ENCODE measurements around the gene USF2. TPM values are rescaled to one million over a fixed set of nuclear protein-coding genes. Genes with fewer than 3 reads are reported as not detected.
A peak's percentile ranks its signal among the peaks of the same experiment; 100 is the strongest.

Gene USF2
- total RNA-seq, 1 donor from 2014 or later, result 137 TPM

DNA sequence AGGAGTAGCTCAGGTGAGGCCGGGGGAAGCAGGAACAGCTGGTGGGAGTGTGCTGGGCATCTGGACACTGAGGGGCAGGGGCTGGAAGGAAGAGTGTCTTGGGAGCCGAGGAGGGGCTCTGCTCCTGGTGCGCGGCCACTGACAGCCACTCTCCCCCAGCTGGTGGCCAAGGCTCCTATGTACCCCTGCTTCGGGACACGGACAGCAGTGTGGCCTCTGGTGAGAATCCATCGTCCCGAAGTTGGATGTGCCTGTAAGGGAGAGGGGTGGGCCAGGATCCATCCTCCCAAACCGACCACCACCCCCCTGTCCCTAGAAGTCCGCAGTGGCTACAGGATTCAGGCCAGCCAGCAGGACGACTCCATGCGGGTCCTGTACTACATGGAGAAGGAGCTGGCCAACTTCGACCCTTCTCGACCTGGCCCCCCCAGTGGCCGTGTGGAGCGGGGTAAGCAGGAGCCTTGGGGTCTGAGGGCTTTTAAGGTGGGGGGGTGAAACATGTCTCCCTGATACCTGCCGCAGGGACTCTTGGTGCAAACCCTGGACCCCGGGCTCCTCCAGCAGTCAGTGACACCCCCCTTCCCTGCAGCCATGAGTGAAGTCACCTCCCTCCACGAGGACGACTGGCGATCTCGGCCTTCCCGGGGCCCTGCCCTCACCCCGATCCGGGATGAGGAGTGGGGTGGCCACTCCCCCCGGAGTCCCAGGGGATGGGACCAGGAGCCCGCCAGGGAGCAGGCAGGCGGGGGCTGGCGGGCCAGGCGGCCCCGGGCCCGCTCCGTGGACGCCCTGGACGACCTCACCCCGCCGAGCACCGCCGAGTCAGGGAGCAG is 2.0 kb upstream of the USF2 start:
- TF ChIP-seq, protein P1, sequence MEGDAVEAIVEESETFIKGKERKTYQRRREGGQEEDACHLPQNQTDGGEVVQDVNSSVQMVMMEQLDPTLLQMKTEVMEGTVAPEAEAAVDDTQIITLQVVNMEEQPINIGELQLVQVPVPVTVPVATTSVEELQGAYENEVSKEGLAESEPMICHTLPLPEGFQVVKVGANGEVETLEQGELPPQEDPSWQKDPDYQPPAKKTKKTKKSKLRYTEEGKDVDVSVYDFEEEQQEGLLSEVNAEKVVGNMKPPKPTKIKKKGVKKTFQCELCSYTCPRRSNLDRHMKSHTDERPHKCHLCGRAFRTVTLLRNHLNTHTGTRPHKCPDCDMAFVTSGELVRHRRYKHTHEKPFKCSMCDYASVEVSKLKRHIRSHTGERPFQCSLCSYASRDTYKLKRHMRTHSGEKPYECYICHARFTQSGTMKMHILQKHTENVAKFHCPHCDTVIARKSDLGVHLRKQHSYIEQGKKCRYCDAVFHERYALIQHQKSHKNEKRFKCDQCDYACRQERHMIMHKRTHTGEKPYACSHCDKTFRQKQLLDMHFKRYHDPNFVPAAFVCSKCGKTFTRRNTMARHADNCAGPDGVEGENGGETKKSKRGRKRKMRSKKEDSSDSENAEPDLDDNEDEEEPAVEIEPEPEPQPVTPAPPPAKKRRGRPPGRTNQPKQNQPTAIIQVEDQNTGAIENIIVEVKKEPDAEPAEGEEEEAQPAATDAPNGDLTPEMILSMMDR (IDR thresholded peaks at IDR 0.05; ENCODE audit: unreplicated experiment), result no peak
- peak overlapping the region; percentile 86 for H3K27ac Mint-ChIP-seq
- DNase-seq (ENCODE audit: low spot score in 2 of 2, unreplicated experiment in 2 of 2), result no peak
- H3K4me3 Mint-ChIP-seq, result peak overlapping the region; percentile 93
- H3K9me3 Mint-ChIP-seq, result no peaks in the 10 kb centered on the region
- H3K27me3 Mint-ChIP-seq (ENCODE audit: low read depth), result no peaks in the 10 kb centered on the region
- peaks cover 19% of the 10 kb centered on the region for H3K4me1 Mint-ChIP-seq
- H3K36me3 Mint-ChIP-seq, result peaks cover 8% of the 10 kb centered on the region

DNA sequence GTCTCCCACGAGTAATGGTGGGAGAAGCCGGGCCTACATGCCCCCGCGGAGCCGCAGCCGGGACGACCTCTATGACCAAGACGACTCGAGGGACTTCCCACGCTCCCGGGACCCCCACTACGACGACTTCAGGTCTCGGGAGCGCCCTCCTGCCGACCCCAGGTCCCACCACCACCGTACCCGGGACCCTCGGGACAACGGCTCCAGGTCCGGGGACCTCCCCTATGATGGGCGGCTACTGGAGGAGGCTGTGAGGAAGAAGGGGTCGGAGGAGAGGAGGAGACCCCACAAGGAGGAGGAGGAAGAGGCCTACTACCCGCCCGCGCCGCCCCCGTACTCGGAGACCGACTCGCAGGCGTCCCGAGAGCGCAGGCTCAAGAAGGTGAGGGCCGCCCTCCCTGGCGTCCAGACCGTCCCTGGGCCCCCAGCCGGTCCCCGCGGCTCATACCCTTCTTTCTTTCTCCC is 1.4 kb upstream of the USF2 start:
- TF ChIP-seq, protein P1 (IDR thresholded peaks at IDR 0.05; ENCODE audit: unreplicated experiment), result no peak
- Mint-ChIP-seq H3K4me1 (peaks cover 19% of the 10 kb centered on the region), H3K27ac (peak overlapping the region; percentile 98), H3K4me3 (peak overlapping the region; percentile 93), H3K9me3 (no peaks in the 10 kb centered on the region), H3K36me3 (peaks cover 13% of the 10 kb centered on the region), H3K27me3 (ENCODE audit: low read depth) (no peaks in the 10 kb centered on the region)
- DNase-seq (ENCODE audit: low spot score in 2 of 2, unreplicated experiment in 2 of 2), result peak; percentile 43 to 67

DNA sequence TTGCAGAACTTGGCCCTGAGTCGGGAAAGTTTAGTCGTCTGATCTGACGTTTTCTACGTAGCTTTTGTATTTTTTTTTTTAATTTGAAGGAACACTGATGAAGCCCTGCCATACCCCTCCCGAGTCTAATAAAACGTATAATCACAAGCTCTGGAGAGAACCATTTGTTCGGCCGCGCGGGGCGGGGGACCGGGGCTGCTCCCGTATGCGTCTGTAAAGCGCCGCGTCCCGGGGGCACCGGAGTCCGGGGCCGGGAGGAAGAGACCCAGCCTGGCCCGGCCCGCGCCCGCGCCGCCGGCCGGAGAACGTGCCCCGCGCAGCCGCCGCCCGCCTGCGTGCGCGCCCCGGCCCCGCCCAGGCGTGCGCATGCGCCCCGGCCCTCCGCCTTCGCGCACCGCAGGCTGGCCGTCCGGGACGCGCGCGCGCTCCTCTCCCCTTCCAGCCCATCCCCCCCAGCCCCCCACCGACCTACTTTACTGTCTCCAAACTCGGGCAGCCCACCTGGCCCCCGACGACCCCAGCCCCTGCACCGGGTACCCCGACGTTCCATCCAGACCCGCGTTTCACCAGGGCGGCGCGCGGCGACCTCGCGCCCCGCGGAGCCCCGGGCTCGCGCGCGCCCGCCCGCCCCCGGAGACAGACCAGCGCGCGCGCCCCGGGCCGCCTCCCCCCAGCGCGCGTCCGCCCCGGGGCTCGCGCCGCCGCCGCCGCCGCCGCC is 785 bp upstream of the USF2 start:
- Mint-ChIP-seq H3K4me3 (peak overlapping the region; percentile 93), H3K27ac (peak overlapping the region; percentile 98), H3K36me3 (peaks cover 13% of the 10 kb centered on the region), H3K27me3 (ENCODE audit: low read depth) (no peaks in the 10 kb centered on the region), H3K4me1 (peaks cover 19% of the 10 kb centered on the region), H3K9me3 (no peaks in the 10 kb centered on the region)
- TF ChIP-seq, protein P1 (IDR thresholded peaks at IDR 0.05; ENCODE audit: unreplicated experiment), result no peak
- peak; percentile 69 to 82 for DNase-seq (ENCODE audit: low spot score in 2 of 2, unreplicated experiment in 2 of 2)

DNA sequence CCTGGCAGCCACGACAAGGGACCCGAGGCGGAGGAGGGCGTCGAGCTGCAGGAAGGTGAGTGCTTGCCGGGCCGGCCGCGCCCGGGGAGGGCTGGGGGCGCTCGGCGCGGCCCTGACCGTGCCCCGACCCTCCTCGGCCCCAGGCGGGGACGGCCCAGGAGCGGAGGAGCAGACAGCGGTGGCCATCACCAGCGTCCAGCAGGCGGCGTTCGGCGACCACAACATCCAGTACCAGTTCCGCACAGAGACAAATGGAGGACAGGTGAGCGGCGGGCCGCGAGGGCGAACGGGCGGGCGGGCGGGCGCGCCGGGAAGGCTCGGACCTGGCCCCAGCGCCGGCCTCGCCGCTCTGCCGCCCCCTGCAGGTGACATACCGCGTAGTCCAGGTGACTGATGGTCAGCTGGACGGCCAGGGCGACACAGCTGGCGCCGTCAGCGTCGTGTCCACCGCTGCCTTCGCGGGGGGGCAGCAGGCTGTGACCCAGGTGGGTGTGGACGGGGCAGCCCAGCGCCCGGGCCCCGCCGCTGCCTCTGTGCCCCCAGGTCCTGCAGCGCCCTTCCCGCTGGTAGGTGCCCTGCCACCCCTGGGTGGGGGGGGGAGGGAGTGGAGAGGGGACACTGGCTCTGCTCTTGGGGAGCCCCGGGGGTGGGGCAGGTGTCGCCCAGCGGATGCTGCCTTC is 816 bp downstream of the USF2 start:
- peak; percentile 74 to 86 for DNase-seq (ENCODE audit: low spot score in 2 of 2, unreplicated experiment in 2 of 2)
- TF ChIP-seq, protein P1 (IDR thresholded peaks at IDR 0.05; ENCODE audit: unreplicated experiment), result peak; percentile 92
- Mint-ChIP-seq H3K27me3 (ENCODE audit: low read depth) (no peaks in the 10 kb centered on the region), H3K4me3 (peak overlapping the region; percentile 67), H3K9me3 (no peaks in the 10 kb centered on the region), H3K4me1 (peaks cover 19% of the 10 kb centered on the region), H3K36me3 (peaks cover 19% of the 10 kb centered on the region), H3K27ac (peak overlapping the region; percentile 72)

DNA sequence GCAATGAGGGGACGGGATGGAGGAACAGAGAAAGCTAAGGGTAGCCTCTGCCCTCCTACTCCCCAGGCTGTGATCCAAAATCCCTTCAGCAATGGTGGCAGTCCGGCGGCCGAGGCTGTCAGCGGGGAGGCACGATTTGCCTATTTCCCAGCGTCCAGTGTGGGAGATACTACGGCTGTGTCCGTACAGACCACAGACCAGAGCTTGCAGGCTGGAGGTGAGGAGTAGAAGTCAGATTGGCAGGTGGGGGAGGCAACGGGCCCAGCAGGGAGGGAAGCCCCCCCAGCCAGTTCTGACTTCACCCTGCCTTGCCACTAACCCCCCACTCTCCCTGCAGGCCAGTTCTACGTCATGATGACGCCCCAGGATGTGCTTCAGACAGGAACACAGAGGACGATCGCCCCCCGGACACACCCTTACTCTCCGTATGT is 1.6 kb downstream of the USF2 start:
- no peak for DNase-seq (ENCODE audit: low spot score in 2 of 2, unreplicated experiment in 2 of 2)
- H3K4me1 Mint-ChIP-seq, result peaks cover 12% of the 10 kb centered on the region
- H3K27me3 Mint-ChIP-seq (ENCODE audit: low read depth), result no peaks in the 10 kb centered on the region
- H3K9me3 Mint-ChIP-seq, result no peaks in the 10 kb centered on the region
- TF ChIP-seq, protein P1 (IDR thresholded peaks at IDR 0.05; ENCODE audit: unreplicated experiment), result no peak
- H3K4me3 Mint-ChIP-seq, result peak overlapping the region; percentile 67
- no peak overlapping the region for H3K27ac Mint-ChIP-seq
- peaks cover 20% of the 10 kb centered on the region for H3K36me3 Mint-ChIP-seq

Measured in mesothelial cell of epicardium (in vitro differentiated cells).